Endothelial cell of umbilical vein (primary cell): ENCODE data around the gene ALPL. TPM values are rescaled to one million over a fixed set of nuclear protein-coding genes. Genes with fewer than 3 reads are reported as not detected.

Experiments
- BruUV-seq: library from RNA; stranded (reverse); fragments of 400-500 nt; replicated peaks from 2 replicates; lab custom pipeline; 2021; lab: Mats Ljungman, UMichigan
- CTCF ChIA-PET: fragments of 300-600, 350-600 bp; sonication (Branson Sonifier 250); formaldehyde crosslinking; loops from one replicate; lab custom pipeline; 2021; ENCODE audit warnings: antibody characterized with exemption, inconsistent platforms; lab: Charles Lee
- POLR2A ChIA-PET: fragments of 300-600, 350-600 bp; sonication (Branson Sonifier 250); formaldehyde crosslinking; loops from one replicate; lab custom pipeline; 2021; ENCODE audit warnings: antibody characterized with exemption, inconsistent platforms; lab: Charles Lee
- DNase-seq: peaks from one replicate; pipeline ENCODE4 v3.0.0-alpha.2; 2011; ENCODE audit warnings: low read depth, low spot score
- FAIRE-seq: peaks from 2 replicates; lab custom pipeline; 2011; peaks lifted over from hg19 to GRCh38; lab: Jason Lieb, UNC
- H2AFZ ChIP-seq: 2 replicates; pipeline ENCODE4 v1.6.0; 2012; ENCODE audit warnings: low read depth, low read length, control low read depth, inconsistent platforms
- H3K27ac ChIP-seq: 2 replicates; pipeline ENCODE4 v1.5.1; 2011; ENCODE audit warnings: low read depth, mild to moderate bottlenecking, control low read depth, low read length, moderate library complexity; ENCODE audit not compliant: insufficient read depth
- H3K27me3 ChIP-seq, 2 experiments: 2 replicates each; pipeline versions ENCODE4 v1.6.0 to v1.6.1; 2011; ENCODE audit warnings: low read length in 2 of 2, mixed read lengths in 1 of 2; ENCODE audit not compliant: control insufficient read depth in 2 of 2, insufficient read depth in 2 of 2
- H3K36me3 ChIP-seq, 2 experiments: 2 replicates in 1 of 2; 3 replicates in 1 of 2; pipeline ENCODE4 v1.5.1; 2011; ENCODE audit warnings: low read length in 2 of 2, mild to moderate bottlenecking in 1 of 2, moderate library complexity in 1 of 2; ENCODE audit not compliant: control insufficient read depth in 2 of 2, insufficient read depth in 2 of 2; ENCODE audit errors: extremely low read depth in 1 of 2
- H3K4me1 ChIP-seq: 3 replicates; pipeline ENCODE4 v1.5.1; 2011; ENCODE audit warnings: mild to moderate bottlenecking, low read length; ENCODE audit not compliant: control insufficient read depth, insufficient read depth; ENCODE audit errors: extremely low read depth
- H3K4me2 ChIP-seq: 2 replicates; pipeline ENCODE4 v1.6.1; 2011; ENCODE audit warnings: low read length, control low read depth, mixed read lengths; ENCODE audit not compliant: insufficient read depth
- H3K4me3 ChIP-seq, 3 experiments: fragments of 200-600 bp in 1 of 3; sonication (generic), shearing (Covaris generic) in 1 of 3; replicated peaks in 1 of 3; 2 replicates each; pipeline ENCODE4 v1.5.1; 2011 to 2016; ENCODE audit warnings: control low read depth in 3 of 3, low read length in 3 of 3, mild to moderate bottlenecking in 2 of 3, inconsistent platforms in 1 of 3, low read depth in 1 of 3, moderate library complexity in 1 of 3; ENCODE audit not compliant: insufficient read depth in 1 of 3
- H3K79me2 ChIP-seq: 2 replicates; pipeline ENCODE4 v1.6.0; 2012; ENCODE audit warnings: low read length, inconsistent platforms; ENCODE audit not compliant: control insufficient read depth, insufficient read depth
- H3K9ac ChIP-seq: replicated peaks from 2 replicates; pipeline ENCODE3; 2011; ENCODE audit warnings: low read length, control low read depth; ENCODE audit not compliant: insufficient read depth; ENCODE audit errors: extremely low read depth
- H3K9me1 ChIP-seq: replicated peaks from 3 replicates; pipeline ENCODE4 v1.6.0; 2011; ENCODE audit warnings: mild to moderate bottlenecking, low read length; ENCODE audit not compliant: control insufficient read depth, insufficient read depth; ENCODE audit errors: extremely low read depth
- H3K9me3 ChIP-seq: replicated peaks from 2 replicates; pipeline ENCODE4 v1.5.1; 2012; ENCODE audit warnings: low read length, inconsistent platforms; ENCODE audit not compliant: control insufficient read depth, insufficient read depth
- H4K20me1 ChIP-seq: replicated peaks from 2 replicates; pipeline ENCODE3; 2011; ENCODE audit warnings: mild to moderate bottlenecking, low read length; ENCODE audit not compliant: control insufficient read depth, insufficient read depth; ENCODE audit errors: extremely low read depth
- FOS ChIP-seq: IDR thresholded peaks from 2 replicates; pipeline ENCODE4 v1.6.1; 2011; ENCODE audit warnings: mild to moderate bottlenecking, low read length, moderate library complexity, borderline replicate concordance; ENCODE audit not compliant: insufficient read depth
- GATA2 ChIP-seq: IDR thresholded peaks from 2 replicates; pipeline ENCODE4 v1.7.0; 2011; ENCODE audit warnings: low read depth, mild to moderate bottlenecking, moderate library complexity, mixed read lengths, low read length; ENCODE audit not compliant: insufficient read length, insufficient read depth
- JUN ChIP-seq: IDR thresholded peaks from 2 replicates; pipeline ENCODE4 v1.6.1; 2011; ENCODE audit warnings: borderline replicate concordance, low read depth; ENCODE audit not compliant: insufficient read length, insufficient read depth
- POLR2A ChIP-seq: IDR thresholded peaks from 2 replicates; pipeline ENCODE4 v1.6.1; 2012; ENCODE audit warnings: low read depth, mild to moderate bottlenecking, control low read depth, low read length
- dilution Hi-C: fragments of 300-500 bp; cut with MboI; formaldehyde crosslinking; loops from one replicate; pipeline ENCODE4 v1.15.0; 2019; ENCODE audit warnings: low sequenced_read_pairs; ENCODE audit not compliant: extremely low pct_ligation_motif_present
- intact Hi-C: fragments of 100-400 bp; cut with micrococcal nuclease; formaldehyde crosslinking; loops from one replicate; pipeline ENCODE4 v1.10.0; 2022
- polyA plus RNA-seq, 4 experiments: library from polyadenylated mRNA; depleted of rRNA in 3 of 4; stranded (reverse) in 3 of 4; unstranded in 1 of 4; fragments of >200 nt; gene quantifications; 2 replicates each; pipeline versions ENCODE4 v1.2.1 to v1.2.3, GENCODE V29; 2011 to 2012; ENCODE audit warnings: missing spikeins in 1 of 4
- total RNA-seq: library from RNA; stranded (reverse); gene quantifications from 2 replicates; pipeline ENCODE4 v1.2.3, GENCODE V29; 2021
- TF ChIP-seq, protein P1 (sequence below): IDR thresholded peaks from 2 replicates; pipeline ENCODE4 v1.6.1; 2011; ENCODE audit not compliant: insufficient read depth, insufficient read length

Gene ALPL
- total and polyA plus RNA-seq, 2 donors (not counting 3 experiments of a cell fraction or from before 2014, with no cell fraction given), result 0.38 to 0.92 TPM

DNA sequence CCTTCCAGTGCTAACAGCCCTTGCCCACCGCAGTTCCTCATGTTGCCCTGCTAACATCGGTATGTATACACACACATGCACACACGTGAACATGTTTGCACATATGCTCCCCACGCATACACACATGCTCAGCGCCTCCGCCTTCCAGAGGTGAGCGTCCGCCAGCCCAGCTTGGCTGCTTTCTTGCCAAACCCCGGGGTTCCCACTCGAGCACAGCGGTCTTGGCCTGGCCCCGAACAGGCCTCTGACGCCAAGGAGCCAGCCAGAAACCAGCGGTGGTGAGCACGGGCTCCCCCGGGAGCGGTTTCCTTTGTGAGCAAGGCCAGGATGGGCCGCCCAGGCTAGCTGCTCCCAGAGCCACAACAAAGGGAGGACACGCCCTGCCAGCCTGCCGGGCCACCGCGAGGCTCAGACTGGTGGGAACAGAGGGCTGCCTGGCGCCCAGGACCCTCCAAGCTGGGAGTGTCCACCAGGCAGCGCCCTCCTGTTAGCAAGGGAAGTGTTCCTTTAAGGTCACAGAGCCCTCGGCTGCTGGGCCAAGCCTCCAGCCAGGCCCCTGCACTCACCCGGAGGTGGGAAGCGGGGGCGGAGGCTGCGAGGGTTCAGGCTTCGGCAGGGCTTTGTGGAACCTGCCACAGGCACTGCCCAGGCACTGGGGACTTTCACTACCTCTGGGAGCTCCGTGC is 65.4 kb downstream of the ALPL start:
- H3K27ac ChIP-seq, result peak overlapping the region; percentile 87

DNA sequence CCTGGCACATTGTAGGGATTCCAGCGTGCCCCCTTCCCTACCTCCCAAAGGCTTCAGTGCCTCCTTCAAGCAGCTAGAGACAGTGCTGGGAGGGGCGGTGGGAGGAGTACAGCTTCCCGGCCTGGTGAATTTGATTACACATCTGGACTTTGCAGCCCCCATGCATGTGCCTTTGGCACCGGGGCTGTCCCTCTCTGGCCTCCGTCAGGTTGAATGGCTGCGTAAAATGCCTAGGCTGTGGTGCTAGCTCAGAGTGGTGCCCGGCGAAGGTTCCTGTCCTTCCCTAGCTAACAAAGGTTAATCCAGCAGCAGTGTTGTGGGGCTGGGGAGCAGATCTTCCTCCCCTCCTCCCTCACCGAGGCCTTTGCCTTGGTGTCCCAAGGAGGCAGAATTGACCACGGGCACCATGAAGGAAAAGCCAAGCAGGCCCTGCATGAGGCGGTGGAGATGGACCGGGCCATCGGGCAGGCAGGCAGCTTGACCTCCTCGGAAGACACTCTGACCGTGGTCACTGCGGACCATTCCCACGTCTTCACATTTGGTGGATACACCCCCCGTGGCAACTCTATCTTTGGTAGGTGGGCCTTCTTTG is 66.2 kb downstream of the ALPL start:
- H4K20me1 ChIP-seq, result no peaks in the 10 kb centered on the region
- no peaks in the 10 kb centered on the region for H3K79me2 ChIP-seq
- H3K4me3 ChIP-seq, result no peak overlapping the region
- DNase-seq (no peak), FAIRE-seq (no peak)
- H3K4me2 ChIP-seq, result no peak overlapping the region
- no peaks in the 10 kb centered on the region for H3K36me3 ChIP-seq
- H3K4me1 ChIP-seq, result peaks cover 17% of the 10 kb centered on the region
- BruUV-seq, result no TSS peak
- H3K27me3 ChIP-seq, result peaks cover 0 to 9% of the 10 kb centered on the region in 2 experiments
- ChIA-PET CTCF (interaction anchor here (1.3 kb wide), 1 partner anchor 205 kb away, joined by 6 read pairs; no protein-coding TSS in a partner anchor), POLR2A (no interaction called here)
- no peaks in the 10 kb centered on the region for H3K9me1 ChIP-seq
- no peaks in the 10 kb centered on the region for H3K9me3 ChIP-seq
- TF ChIP-seq POLR2A (no peak), FOS (no peak)
- intact Hi-C loops, result loop anchor here (10.0 kb wide), 1 partner anchor 321 kb away; no protein-coding TSS in a partner anchor
- no peak overlapping the region for H2AFZ ChIP-seq
- peak overlapping the region; percentile 78 for H3K9ac ChIP-seq
- dilution Hi-C loops, result no loop called here
- peak overlapping the region; percentile 87 for H3K27ac ChIP-seq

More for the DNA sequence above, 65.4 kb downstream of the ALPL start:
- Histone ChIP-seq H2AFZ (peak overlapping the region; percentile 42), H3K4me3 (no peak overlapping the region), H3K4me1 (peaks cover 17% of the 10 kb centered on the region), H3K9ac (peak overlapping the region; percentile 78), H3K79me2 (no peaks in the 10 kb centered on the region), H3K4me2 (peak overlapping the region; percentile 32), H3K27me3 (peaks cover 0 to 8% of the 10 kb centered on the region in 2 experiments), H3K36me3 (no peaks in the 10 kb centered on the region), H3K9me1 (no peaks in the 10 kb centered on the region), H4K20me1 (no peaks in the 10 kb centered on the region), H3K9me3 (no peaks in the 10 kb centered on the region)
- FAIRE-seq, result peak; percentile 99
- intact Hi-C loops (loop anchor here (1.0 to 10.0 kb wide), 5 partner anchors 13 to 320 kb away; partner anchors contain the start of gene ALPL), dilution Hi-C loops (no loop called here)
- CTCF ChIA-PET, result interaction anchor here (1.3 kb wide), 1 partner anchor 204 kb away, joined by 6 read pairs; no protein-coding TSS in a partner anchor
- DNase-seq, result no peak
- POLR2A ChIA-PET, result no interaction called here
- BruUV-seq, result no TSS peak
- TF ChIP-seq JUN (no peak), GATA2 (no peak)
- TF ChIP-seq, protein P1, sequence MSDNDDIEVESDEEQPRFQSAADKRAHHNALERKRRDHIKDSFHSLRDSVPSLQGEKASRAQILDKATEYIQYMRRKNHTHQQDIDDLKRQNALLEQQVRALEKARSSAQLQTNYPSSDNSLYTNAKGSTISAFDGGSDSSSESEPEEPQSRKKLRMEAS, result peak; percentile 59
